ENCODE measurements around the gene ARHGEF4.

DNA sequence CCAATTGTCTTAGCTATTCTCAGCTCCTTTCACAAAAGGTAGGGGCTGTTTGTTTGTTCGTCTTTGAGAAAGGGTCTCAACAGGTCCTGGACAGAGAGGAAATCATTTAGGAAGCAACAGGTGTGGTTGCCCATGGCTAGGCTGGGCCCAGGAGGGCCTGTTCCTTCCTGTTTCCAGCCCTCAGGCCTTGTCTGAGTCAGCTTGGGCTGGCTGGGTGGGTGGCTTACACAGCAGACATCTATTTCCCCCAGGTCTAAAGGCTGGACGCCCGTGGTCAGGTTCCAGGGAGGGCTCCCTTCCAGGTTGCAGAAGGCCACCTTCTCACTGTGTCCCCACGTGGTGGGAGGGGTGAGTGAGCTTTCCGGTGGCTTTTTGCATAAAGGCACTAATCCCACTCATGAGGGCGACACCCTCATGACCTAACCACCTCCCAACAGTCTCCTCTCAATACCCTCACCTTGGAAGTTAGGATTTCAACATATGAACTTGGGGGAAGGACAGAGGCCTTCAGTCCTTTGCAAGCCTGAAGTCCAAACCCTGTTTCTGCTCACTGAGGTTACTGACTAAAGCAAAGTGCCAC lies 45.5 kb downstream of the ARHGEF4 start:
- TF ChIP-seq, protein P1, sequence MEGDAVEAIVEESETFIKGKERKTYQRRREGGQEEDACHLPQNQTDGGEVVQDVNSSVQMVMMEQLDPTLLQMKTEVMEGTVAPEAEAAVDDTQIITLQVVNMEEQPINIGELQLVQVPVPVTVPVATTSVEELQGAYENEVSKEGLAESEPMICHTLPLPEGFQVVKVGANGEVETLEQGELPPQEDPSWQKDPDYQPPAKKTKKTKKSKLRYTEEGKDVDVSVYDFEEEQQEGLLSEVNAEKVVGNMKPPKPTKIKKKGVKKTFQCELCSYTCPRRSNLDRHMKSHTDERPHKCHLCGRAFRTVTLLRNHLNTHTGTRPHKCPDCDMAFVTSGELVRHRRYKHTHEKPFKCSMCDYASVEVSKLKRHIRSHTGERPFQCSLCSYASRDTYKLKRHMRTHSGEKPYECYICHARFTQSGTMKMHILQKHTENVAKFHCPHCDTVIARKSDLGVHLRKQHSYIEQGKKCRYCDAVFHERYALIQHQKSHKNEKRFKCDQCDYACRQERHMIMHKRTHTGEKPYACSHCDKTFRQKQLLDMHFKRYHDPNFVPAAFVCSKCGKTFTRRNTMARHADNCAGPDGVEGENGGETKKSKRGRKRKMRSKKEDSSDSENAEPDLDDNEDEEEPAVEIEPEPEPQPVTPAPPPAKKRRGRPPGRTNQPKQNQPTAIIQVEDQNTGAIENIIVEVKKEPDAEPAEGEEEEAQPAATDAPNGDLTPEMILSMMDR (IDR thresholded peaks at IDR 0.05 in 2 of 3, conservative IDR thresholded peaks at IDR 0.05 in 1 of 3; ENCODE audit: control insufficient read depth in 2 of 3, extremely low read depth in 1 of 3, insufficient read depth in 1 of 3, low read depth in 3 of 3, low read length in 3 of 3): no peak
- TF ChIP-seq ZNF24 (IDR thresholded peaks at IDR 0.05) (no peak), FOXK2 (IDR thresholded peaks at IDR 0.05) (no peak), RUNX3 (IDR thresholded peaks at IDR 0.05; ENCODE audit: low read length) (no peak), FOXM1 (IDR thresholded peaks at IDR 0.05; ENCODE audit: low read depth, low read length) (no peak)
